Measurements from ENCODE around the gene TUBB8B.
"Not testable (repeated sequence)": the region's sequence is repeated elsewhere in the genome, so short reads cannot be mapped to it uniquely, and the experiment has no call there.

TUBB8B gene

DNA sequence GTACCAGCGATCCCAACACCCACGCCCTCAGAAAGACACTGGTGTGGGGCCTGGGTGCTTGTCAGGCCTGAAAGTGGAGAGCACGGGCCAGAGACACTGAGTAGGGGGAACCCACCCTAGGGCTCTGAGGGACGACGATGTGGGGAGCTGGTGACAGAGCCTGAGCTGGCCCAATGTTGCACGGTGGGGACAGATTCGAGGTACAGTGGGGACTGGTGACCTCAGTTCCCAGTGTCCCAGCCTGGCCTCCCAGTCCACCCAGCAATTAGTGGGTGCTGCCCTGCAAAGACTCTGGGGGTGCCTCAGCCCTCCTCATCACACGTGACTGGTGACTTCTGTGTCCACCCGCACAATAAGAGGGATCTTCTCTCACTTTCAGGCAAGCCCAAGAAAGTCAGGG, 36.6 kb downstream of the TUBB8B start:
- not testable (repeated sequence) for H3K36me3 ChIP-seq (ENCODE audit: control insufficient read depth in 5 of 5, insufficient read depth in 5 of 5, low read length in 5 of 5); H3K4me3 ChIP-seq (ENCODE audit: low read depth in 1 of 5, low read length in 5 of 5); H3K27me3 ChIP-seq (ENCODE audit: control insufficient read depth in 5 of 5, insufficient read depth in 4 of 5, low read length in 5 of 5); H3K4me1 ChIP-seq (ENCODE audit: control insufficient read depth in 5 of 5, insufficient read depth in 5 of 5, low read length in 5 of 5); H3K9me3 ChIP-seq (ENCODE audit: control insufficient read depth in 5 of 5, low read length in 5 of 5); H3K9ac ChIP-seq (ENCODE audit: low read length in 5 of 5); H3K27ac ChIP-seq (ENCODE audit: low read depth, low read length)

GRCh38 chr18:11383-12274, 37.8 kb downstream of the TUBB8B start:
- H3K4me3 ChIP-seq (ENCODE audit: low read depth in 1 of 5, low read length in 5 of 5); H3K27ac ChIP-seq (ENCODE audit: low read depth, low read length); H3K36me3 ChIP-seq (ENCODE audit: control insufficient read depth in 5 of 5, insufficient read depth in 5 of 5, low read length in 5 of 5); H3K9ac ChIP-seq (ENCODE audit: low read length in 5 of 5); H3K4me1 ChIP-seq (ENCODE audit: control insufficient read depth in 5 of 5, insufficient read depth in 5 of 5, low read length in 5 of 5); H3K9me3 ChIP-seq (ENCODE audit: control insufficient read depth in 5 of 5, low read length in 5 of 5); H3K27me3 ChIP-seq (ENCODE audit: control insufficient read depth in 5 of 5, insufficient read depth in 4 of 5, low read length in 5 of 5): not testable (repeated sequence)

GRCh38 chr18:10624-11184, 38.7 kb downstream of the TUBB8B start:
- not testable (repeated sequence) for H3K4me3 ChIP-seq (ENCODE audit: low read depth in 1 of 5, low read length in 5 of 5); H3K4me1 ChIP-seq (ENCODE audit: control insufficient read depth in 5 of 5, insufficient read depth in 5 of 5, low read length in 5 of 5); H3K27me3 ChIP-seq (ENCODE audit: control insufficient read depth in 5 of 5, insufficient read depth in 4 of 5, low read length in 5 of 5); H3K27ac ChIP-seq (ENCODE audit: low read depth, low read length); H3K9me3 ChIP-seq (ENCODE audit: control insufficient read depth in 5 of 5, low read length in 5 of 5); H3K36me3 ChIP-seq (ENCODE audit: control insufficient read depth in 5 of 5, insufficient read depth in 5 of 5, low read length in 5 of 5); H3K9ac ChIP-seq (ENCODE audit: low read length in 5 of 5)

GRCh38 chr18:9937-10336, 39.5 kb downstream of the TUBB8B start:
- not testable (repeated sequence) for H3K4me1 ChIP-seq (ENCODE audit: control insufficient read depth in 5 of 5, insufficient read depth in 5 of 5, low read length in 5 of 5); H3K4me3 ChIP-seq (ENCODE audit: low read depth in 1 of 5, low read length in 5 of 5); H3K9ac ChIP-seq (ENCODE audit: low read length in 5 of 5); H3K36me3 ChIP-seq (ENCODE audit: control insufficient read depth in 5 of 5, insufficient read depth in 5 of 5, low read length in 5 of 5); H3K27ac ChIP-seq (ENCODE audit: low read depth, low read length); H3K9me3 ChIP-seq (ENCODE audit: control insufficient read depth in 5 of 5, low read length in 5 of 5); H3K27me3 ChIP-seq (ENCODE audit: control insufficient read depth in 5 of 5, insufficient read depth in 4 of 5, low read length in 5 of 5)
